ENCODE data around the gene TBC1D20. TPM values are rescaled to one million over a fixed set of nuclear protein-coding genes. Genes with fewer than 3 reads are reported as not detected.

The TBC1D20 gene
- total RNA-seq, 3 donors from 2014 or later (not counting 1 experiment from before 2014, with no cell fraction given): 32.5 to 47.6 (median 44.2) TPM

- Mint-ChIP-seq H3K4me1 (peaks cover 10 to 16% of the 10 kb centered on the region in 2 donors), H3K36me3 (no peaks in the 10 kb centered on the region), H3K27me3 (ENCODE audit: low read depth in 2 of 2) (no peaks in the 10 kb centered on the region), H3K9me3 (no peaks in the 10 kb centered on the region), H3K27ac (no peak overlapping the region), H3K4me3 (no peak overlapping the region)
- no peaks in the 10 kb centered on the region for H3K9me3 ChIP-seq (ENCODE audit: control insufficient read depth, insufficient read depth, low read length)
- DNase-seq: no peak
- intact Hi-C loops (cut with micrococcal nuclease): loop anchor here (10.0 kb wide), 1 partner anchor 48 kb away; no protein-coding TSS in a partner anchor
- no peaks in the 10 kb centered on the region for H3K36me3 ChIP-seq (ENCODE audit: control insufficient read depth, insufficient read depth, low read length)
- H3K4me3 ChIP-seq (ENCODE audit: low read length): no peak overlapping the region
- TF ChIP-seq CTCF (IDR thresholded peaks at IDR 0.05): no peak
- H3K27ac ChIP-seq (ENCODE audit: low read length): no peak overlapping the region
- no peaks in the 10 kb centered on the region for H3K27me3 ChIP-seq (ENCODE audit: control insufficient read depth, insufficient read depth, low read length)
- peaks cover 10% of the 10 kb centered on the region for H3K4me1 ChIP-seq (ENCODE audit: control insufficient read depth, insufficient read depth, low read length)
- no peak for ATAC-seq
- WGBS (ENCODE audit: insufficient coverage): 87% methylated on average over 5 of the region's 6 CpGs
Observed at GRCh38 chr20:402898-403581, 59.3 kb downstream of the TBC1D20 start.

- no peaks in the 10 kb centered on the region for H3K27me3 ChIP-seq (ENCODE audit: control insufficient read depth, insufficient read depth, low read length)
- TF ChIP-seq CTCF (IDR thresholded peaks at IDR 0.05): no peak
- WGBS (ENCODE audit: insufficient coverage): 11% methylated on average over 2 of the region's 2 CpGs
- peaks cover 8% of the 10 kb centered on the region for H3K4me1 ChIP-seq (ENCODE audit: control insufficient read depth, insufficient read depth, low read length)
- H3K36me3 ChIP-seq (ENCODE audit: control insufficient read depth, insufficient read depth, low read length): peaks cover under 1% of the 10 kb centered on the region
- no peak for ATAC-seq
- H3K27ac ChIP-seq (ENCODE audit: low read length): no peak overlapping the region
- no peaks in the 10 kb centered on the region for H3K9me3 ChIP-seq (ENCODE audit: control insufficient read depth, insufficient read depth, low read length)
- no peak overlapping the region for H3K4me3 ChIP-seq (ENCODE audit: low read length)
- Mint-ChIP-seq H3K27me3 (ENCODE audit: low read depth in 2 of 2) (no peaks in the 10 kb centered on the region), H3K4me1 (peaks cover 9 to 15% of the 10 kb centered on the region in 2 donors), H3K9me3 (no peaks in the 10 kb centered on the region), H3K27ac (no peak overlapping the region), H3K36me3 (no peaks in the 10 kb centered on the region), H3K4me3 (no peak overlapping the region)
- DNase-seq: no peak
- intact Hi-C loops (cut with micrococcal nuclease): loop anchor here (10.0 kb wide), 1 partner anchor 48 kb away; no protein-coding TSS in a partner anchor
Observed at GRCh38 chr20:402496-402885, 59.8 kb downstream of the TBC1D20 start.

GRCh38 chr20:401682-402495 lies 60.4 kb downstream of the TBC1D20 start:
- peaks cover 5% of the 10 kb centered on the region for H3K36me3 ChIP-seq (ENCODE audit: control insufficient read depth, insufficient read depth, low read length)
- Mint-ChIP-seq H3K27me3 (ENCODE audit: low read depth in 2 of 2) (no peaks in the 10 kb centered on the region), H3K36me3 (no peaks in the 10 kb centered on the region), H3K9me3 (no peaks in the 10 kb centered on the region), H3K4me1 (peaks cover 3 to 9% of the 10 kb centered on the region in 2 donors), H3K4me3 (no peak overlapping the region), H3K27ac (no peak overlapping the region)
- 82% methylated on average over 6 of the region's 9 CpGs for WGBS (ENCODE audit: insufficient coverage)
- peaks cover 2% of the 10 kb centered on the region for H3K4me1 ChIP-seq (ENCODE audit: control insufficient read depth, insufficient read depth, low read length)
- no peak for TF ChIP-seq CTCF (IDR thresholded peaks at IDR 0.05)
- H3K4me3 ChIP-seq (ENCODE audit: low read length): no peak overlapping the region
- no peak for DNase-seq
- H3K27me3 ChIP-seq (ENCODE audit: control insufficient read depth, insufficient read depth, low read length): no peaks in the 10 kb centered on the region
- H3K9me3 ChIP-seq (ENCODE audit: control insufficient read depth, insufficient read depth, low read length): no peaks in the 10 kb centered on the region
- no peak overlapping the region for H3K27ac ChIP-seq (ENCODE audit: low read length)
- ATAC-seq: no peak
- intact Hi-C loops (cut with micrococcal nuclease): loop anchor here (10.0 kb wide), 1 partner anchor 47 kb away; no protein-coding TSS in a partner anchor

Data from natural killer cell (primary cell).